Small intestine (tissue), 7 donors: Measurements from ENCODE around the gene HTR1E. TPM values are rescaled to one million over a fixed set of nuclear protein-coding genes. Genes with fewer than 3 reads are reported as not detected.

ENCODE experiments used
- DNase-seq, 2 donors: peaks; one replicate each; pipeline versions ENCODE4 v3.0.0 to v3.0.0-alpha.2; 2013
- FAIRE-seq: peaks from 2 replicates; lab custom pipeline; 2012; peaks lifted over from hg19 to GRCh38; lab: Jason Lieb, UNC
- H3K27ac ChIP-seq, 3 donors: one replicate each; pipeline ENCODE4 v1.5.1; 2013; ENCODE audit warnings: low read length in 2 of 3, mild to moderate bottlenecking in 2 of 3, control low read depth in 1 of 3, inconsistent platforms in 1 of 3, low read depth in 1 of 3, moderate library complexity in 1 of 3
- H3K27me3 ChIP-seq, 3 donors: one replicate each; pipeline ENCODE4 v1.6.1; 2013; ENCODE audit warnings: low read length in 3 of 3, inconsistent platforms in 1 of 3; ENCODE audit not compliant: control insufficient read depth in 3 of 3, insufficient read depth in 3 of 3
- H3K36me3 ChIP-seq, 3 donors: one replicate each; pipeline ENCODE4 v1.6.1; 2013; ENCODE audit warnings: low read length in 3 of 3, inconsistent platforms in 1 of 3, low read depth in 1 of 3, mild to moderate bottlenecking in 1 of 3, moderate library complexity in 1 of 3; ENCODE audit not compliant: control insufficient read depth in 3 of 3, insufficient read depth in 2 of 3
- H3K4me1 ChIP-seq, 3 donors: one replicate each; pipeline ENCODE4 v1.6.1; 2013; ENCODE audit warnings: low read length in 2 of 3, inconsistent platforms in 1 of 3, low read depth in 1 of 3, mild to moderate bottlenecking in 1 of 3, moderate library complexity in 1 of 3; ENCODE audit not compliant: control insufficient read depth in 3 of 3, insufficient read depth in 2 of 3
- H3K4me3 ChIP-seq, 3 donors: one replicate each; pipeline ENCODE4 v1.5.1; 2013; ENCODE audit warnings: low read length in 3 of 3, control low read depth in 1 of 3, inconsistent platforms in 1 of 3, low read depth in 1 of 3, mild to moderate bottlenecking in 1 of 3, moderate library complexity in 1 of 3
- H3K9me3 ChIP-seq, 2 donors: one replicate each; pipeline ENCODE4 v1.6.1; 2013; ENCODE audit warnings: low read depth in 1 of 2, low read length in 1 of 2; ENCODE audit not compliant: control insufficient read depth in 2 of 2, insufficient read depth in 1 of 2
- WGBS, 3 donors: extraction: QIAGEN DNeasy Blood & Tissue Kit; methylation state at CpG; one replicate each; pipeline ENCODE4 v1.1.7; 2013; 5-methylcytosine and 5-hydroxymethylcytosine counted together
- polyA plus RNA-seq, 4 donors: library from polyadenylated mRNA; stranded (reverse) in 3 of 4; unstranded in 1 of 4; fragments of 200-250 nt in 3 of 4; fragments of 120-200 nt in 1 of 4; gene quantifications; one replicate each; pipeline versions ENCODE4 v1.2.1 to v1.2.3, GENCODE V29; 2013
- donor health status: healthy with polysubstance abuse.
- donor health status: control.
- donor health status: control.
- donor health status: Bipolar disorder and iron deficiency.
- donor health status: healthy.

The HTR1E gene
- polyA plus RNA-seq, 4 donors, result not detected

- Histone ChIP-seq H3K4me3 (no peak overlapping the region), H3K27me3 (no peaks in the 10 kb centered on the region), H3K27ac (no peak overlapping the region), H3K4me1 (no peaks in the 10 kb centered on the region), H3K9me3 (no peaks in the 10 kb centered on the region), H3K36me3 (no peaks in the 10 kb centered on the region)
- WGBS, 3 donors, result 64 to 75% (median 70%) methylated on average over 8 of the region's 8 CpGs
- FAIRE-seq (no peak), DNase-seq (no peak)
Measured at GRCh38 chr6:86961455-86962200, 24.3 kb downstream of the HTR1E start.

GRCh38 chr6:86963352-86963751, 26.0 kb downstream of the HTR1E start:
- WGBS, 3 donors, result 90 to 92% (median 91%) methylated on average over 2 of the region's 2 CpGs

GRCh38 chr6:86964029-86964579, 26.8 kb downstream of the HTR1E start:
- Histone ChIP-seq H3K27ac (no peak overlapping the region), H3K36me3 (no peaks in the 10 kb centered on the region), H3K27me3 (no peaks in the 10 kb centered on the region), H3K9me3 (no peaks in the 10 kb centered on the region), H3K4me3 (no peak overlapping the region), H3K4me1 (no peaks in the 10 kb centered on the region)
- FAIRE-seq, result no peak
- DNase-seq, result no peak
- 70 to 84% (median 84%) methylated on average over 4 of the region's 4 CpGs for WGBS, 3 donors

More at GRCh38 chr6:86963352-86963751, 26.0 kb downstream of the HTR1E start:
- H3K4me3 ChIP-seq, result no peak overlapping the region
- H3K4me1 ChIP-seq, result no peaks in the 10 kb centered on the region
- H3K9me3 ChIP-seq, result no peaks in the 10 kb centered on the region
- no peaks in the 10 kb centered on the region for H3K27me3 ChIP-seq
- H3K36me3 ChIP-seq, result no peaks in the 10 kb centered on the region
- H3K27ac ChIP-seq, result no peak overlapping the region
- FAIRE-seq, result no peak
- DNase-seq, result no peak

GRCh38 chr6:86966271-86966670, 28.9 kb downstream of the HTR1E start:
- H3K27me3 ChIP-seq, result no peaks in the 10 kb centered on the region
- H3K36me3 ChIP-seq, result no peaks in the 10 kb centered on the region
- no peaks in the 10 kb centered on the region for H3K9me3 ChIP-seq
- no peak overlapping the region for H3K27ac ChIP-seq
- no peak for FAIRE-seq
- no peak for DNase-seq
- H3K4me1 ChIP-seq, result no peaks in the 10 kb centered on the region
- 73 to 84% (median 75%) methylated on average over 1 of the region's 1 CpG for WGBS, 3 donors
- no peak overlapping the region for H3K4me3 ChIP-seq

GRCh38 chr6:86969573-86969972, 32.2 kb downstream of the HTR1E start:
- H3K27me3 ChIP-seq, result no peaks in the 10 kb centered on the region
- WGBS, 3 donors, result 26 to 59% (median 35%) methylated on average over 4 of the region's 4 CpGs
- DNase-seq (peak in 1 of 2 donors; percentile 18), FAIRE-seq (no peak)
- no peak overlapping the region for H3K4me3 ChIP-seq
- no peaks in the 10 kb centered on the region for H3K36me3 ChIP-seq
- no peaks in the 10 kb centered on the region for H3K4me1 ChIP-seq
- no peaks in the 10 kb centered on the region for H3K9me3 ChIP-seq
- H3K27ac ChIP-seq, result no peak overlapping the region

GRCh38 chr6:86973088-86973487, 35.8 kb downstream of the HTR1E start:
- H3K27ac ChIP-seq, result no peak overlapping the region
- no peak overlapping the region for H3K4me3 ChIP-seq
- no peaks in the 10 kb centered on the region for H3K4me1 ChIP-seq
- H3K36me3 ChIP-seq, result no peaks in the 10 kb centered on the region
- no peaks in the 10 kb centered on the region for H3K27me3 ChIP-seq
- FAIRE-seq (no peak), DNase-seq (no peak)
- no peaks in the 10 kb centered on the region for H3K9me3 ChIP-seq
- 71 to 81% (median 77%) methylated on average over 2 of the region's 2 CpGs for WGBS, 3 donors

GRCh38 chr6:86978251-86978650, 40.9 kb downstream of the HTR1E start:
- H3K4me3 ChIP-seq, result no peak overlapping the region
- DNase-seq (no peak), FAIRE-seq (no peak)
- no peaks in the 10 kb centered on the region for H3K9me3 ChIP-seq
- no peaks in the 10 kb centered on the region for H3K4me1 ChIP-seq
- H3K27me3 ChIP-seq, result no peaks in the 10 kb centered on the region
- 83 to 90% (median 85%) methylated on average over 2 of the region's 2 CpGs for WGBS, 3 donors
- no peak overlapping the region for H3K27ac ChIP-seq
- no peaks in the 10 kb centered on the region for H3K36me3 ChIP-seq

GRCh38 chr6:87001494-87001893, 64.2 kb downstream of the HTR1E start:
- Histone ChIP-seq H3K4me1 (no peaks in the 10 kb centered on the region), H3K9me3 (no peaks in the 10 kb centered on the region), H3K4me3 (no peak overlapping the region), H3K36me3 (no peaks in the 10 kb centered on the region), H3K27ac (no peak overlapping the region), H3K27me3 (no peaks in the 10 kb centered on the region)
- DNase-seq (no peak), FAIRE-seq (no peak)
